Measurements from ENCODE around the gene HDAC8.

DNA sequence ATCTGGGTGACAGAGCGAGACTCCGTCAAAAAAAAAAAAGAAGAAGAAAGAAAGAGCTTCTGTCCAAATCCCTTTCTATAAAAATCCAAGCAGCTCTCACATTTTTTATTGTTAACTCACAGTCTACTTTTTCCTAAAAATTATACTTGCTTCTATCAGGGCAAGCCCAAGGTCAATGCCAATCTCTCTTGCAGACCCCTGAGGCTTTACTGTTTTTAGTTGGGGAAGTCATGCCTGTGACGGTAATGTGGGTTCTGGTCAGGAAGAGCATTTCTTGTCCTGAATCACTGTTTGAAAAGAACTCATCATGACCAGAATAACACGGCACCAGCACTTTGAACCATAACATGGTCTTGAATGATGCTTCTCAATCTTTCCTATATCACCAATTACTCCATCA lies 212.3 kb downstream of the HDAC8 start:
- TF ChIP-seq CTCF (IDR thresholded peaks at IDR 0.05), result no peak
- no peak for TF ChIP-seq EP300 (IDR thresholded peaks at IDR 0.05)
- TF ChIP-seq POLR2A (IDR thresholded peaks at IDR 0.05), result no peak
- TF ChIP-seq POLR2AphosphoS5 (IDR thresholded peaks at IDR 0.05), result no peak

Measured in suprapubic skin (tissue), 4 donors.